Activated T-cell treated with anti-CD3 and anti-CD28 coated beads for 24 hours (primary cell): ENCODE measurements around the gene RET.

ENCODE experiments used
- DNase-seq: peaks from one replicate; pipeline ENCODE4 v3.0.0-alpha.2; 2020; ENCODE audit warnings: low read depth

The RET gene

GRCh38 chr10:43120929-43121314 lies 44.1 kb downstream of the RET start:
- DNase-seq: peak; percentile 51

GRCh38 chr10:43121444-43121843 lies 44.6 kb downstream of the RET start:
- no peak for DNase-seq

- DNase-seq: no peak
These were observed 45.2 kb downstream of the RET start for GRCh38 chr10:43122096-43122495.

- no peak for DNase-seq
These were observed 46.0 kb downstream of the RET start for GRCh38 chr10:43122826-43123225.

GRCh38 chr10:43123361-43124093 lies 46.7 kb downstream of the RET start:
- DNase-seq: no peak

- no peak for DNase-seq
These were observed 47.2 kb downstream of the RET start for GRCh38 chr10:43124094-43124521.

- DNase-seq: no peak
These were observed 47.9 kb downstream of the RET start for GRCh38 chr10:43124574-43125273.

- no peak for DNase-seq
These were observed 48.5 kb downstream of the RET start for GRCh38 chr10:43125274-43125845.

- no peak for DNase-seq
These were observed 49.2 kb downstream of the RET start for GRCh38 chr10:43125881-43126731.

GRCh38 chr10:43126759-43127424 lies 50.0 kb downstream of the RET start:
- DNase-seq: no peak

GRCh38 chr10:43127442-43127841 lies 50.6 kb downstream of the RET start:
- no peak for DNase-seq

GRCh38 chr10:43128331-43128730 lies 51.5 kb downstream of the RET start:
- DNase-seq: no peak

- no peak for DNase-seq
These were observed 52.3 kb downstream of the RET start for GRCh38 chr10:43128958-43129706.

GRCh38 chr10:43130770-43131171 lies 53.9 kb downstream of the RET start:
- DNase-seq: no peak

- DNase-seq: no peak
These were observed 54.4 kb downstream of the RET start for GRCh38 chr10:43131256-43131655.

- no peak for DNase-seq
These were observed 55.0 kb downstream of the RET start for GRCh38 chr10:43131906-43132305.

GRCh38 chr10:43132867-43133787 lies 56.3 kb downstream of the RET start:
- DNase-seq: no peak

- no peak for DNase-seq
These were observed 57.4 kb downstream of the RET start for GRCh38 chr10:43134126-43134905.

GRCh38 chr10:43135064-43135463 lies 58.2 kb downstream of the RET start:
- no peak for DNase-seq
